Panc1 (cell line): ENCODE data around the gene PGBD5. TPM values are rescaled to one million over a fixed set of nuclear protein-coding genes. Genes with fewer than 3 reads are reported as not detected.

Experiments
- total RNA-seq: library from RNA; stranded (reverse); gene quantifications from one replicate; pipeline ENCODE4 v1.2.1, GENCODE V29; 2021; ENCODE audit not compliant: unreplicated experiment

Gene PGBD5
- total RNA-seq, 1 experiment from 2014 or later = 0.05 TPM

Other genes starting within 250 kb of the PGBD5 start
- 20.5 TPM for gene COG2, start 216.1 kb upstream of the PGBD5 start, total RNA-seq